ENCODE results near the gene MCM5.
A peak's percentile ranks its signal among the peaks of the same experiment; 100 is the strongest.
"Not testable (repeated sequence)": the region's sequence is repeated elsewhere in the genome, so short reads cannot be mapped to it uniquely, and the experiment has no call there.

The MCM5 gene

GRCh38 chr22:35399678-35400500 is at the start of gene MCM5:
Gene MCM5, plus strand, starts transcription at chr22:35400140. Its CDS starts 299 bp downstream, at chr22:35400439.
- Mint-ChIP-seq H3K4me3 (peak within 1 kb of the TSS; percentile 97), H3K9me3 (no peaks in the 10 kb centered on the region), H3K36me3 (peaks cover 12% of the 10 kb centered on the region), H3K4me1 (peaks cover 23% of the 10 kb centered on the region), H3K27ac (peak within 1 kb of the TSS; percentile 99), H3K27me3 (no peaks in the 10 kb centered on the region)
- peak; percentile 89 for ATAC-seq (ENCODE audit: low read depth)
- DNase-seq (ENCODE audit: low spot score in 2 of 2) = peak; percentile 86 to 97

DNA sequence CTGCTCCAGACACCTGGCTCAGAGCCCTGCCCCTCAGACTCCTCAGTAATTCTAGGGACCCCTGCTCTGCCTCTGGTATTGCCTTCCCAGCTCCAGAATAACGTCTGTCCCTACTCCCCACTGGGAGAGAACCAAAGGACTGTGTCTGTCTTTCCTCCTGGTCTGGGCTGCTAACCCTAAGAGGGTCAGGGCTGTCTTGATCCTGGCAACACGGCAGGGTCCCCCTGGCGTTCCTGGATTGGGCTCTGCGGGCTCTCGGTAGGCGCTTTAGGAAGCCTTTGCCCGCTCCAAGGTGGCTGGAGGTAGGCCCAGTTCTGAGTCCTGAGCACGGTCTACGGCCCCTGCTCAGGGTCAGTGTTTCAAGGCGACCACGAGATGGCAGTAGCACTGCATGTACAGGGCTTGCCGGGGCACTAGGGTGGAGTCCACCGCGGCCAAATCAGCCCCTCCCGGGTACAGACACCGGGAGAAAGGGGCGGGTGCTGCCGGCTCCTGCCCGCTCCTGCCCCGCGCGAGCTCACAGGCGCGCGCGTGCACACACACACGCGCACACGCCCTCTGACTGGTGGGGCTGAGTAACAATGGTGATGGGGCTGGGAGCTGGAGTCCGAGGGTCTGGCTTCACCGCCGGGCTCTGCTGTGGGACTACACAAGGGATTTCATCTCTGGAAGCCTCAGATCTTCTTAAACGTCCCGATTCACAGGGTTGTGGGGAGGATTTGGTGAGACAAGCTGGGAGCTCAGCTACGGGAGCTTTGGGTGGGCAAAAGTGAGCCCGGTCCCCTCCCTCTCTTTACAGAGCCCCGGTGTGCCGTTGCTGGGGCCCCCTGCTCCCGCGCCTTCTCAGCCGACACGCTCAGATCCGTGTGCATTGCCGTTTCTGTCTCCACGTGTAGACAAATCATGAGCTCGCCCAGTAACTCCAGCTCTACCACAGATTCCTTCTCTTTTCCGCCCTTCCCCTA is 49.1 kb upstream of the MCM5 start:
- DNase-seq (ENCODE audit: low spot score in 2 of 2) (peak; percentile 89), ATAC-seq (ENCODE audit: low read depth) (peak; percentile 72)
- Mint-ChIP-seq H3K27ac (peak overlapping the region; percentile 95), H3K4me3 (peak overlapping the region; percentile 79), H3K36me3 (peaks cover 1% of the 10 kb centered on the region), H3K9me3 (peaks cover 1% of the 10 kb centered on the region), H3K4me1 (peaks cover 33% of the 10 kb centered on the region), H3K27me3 (no peaks in the 10 kb centered on the region)

DNA sequence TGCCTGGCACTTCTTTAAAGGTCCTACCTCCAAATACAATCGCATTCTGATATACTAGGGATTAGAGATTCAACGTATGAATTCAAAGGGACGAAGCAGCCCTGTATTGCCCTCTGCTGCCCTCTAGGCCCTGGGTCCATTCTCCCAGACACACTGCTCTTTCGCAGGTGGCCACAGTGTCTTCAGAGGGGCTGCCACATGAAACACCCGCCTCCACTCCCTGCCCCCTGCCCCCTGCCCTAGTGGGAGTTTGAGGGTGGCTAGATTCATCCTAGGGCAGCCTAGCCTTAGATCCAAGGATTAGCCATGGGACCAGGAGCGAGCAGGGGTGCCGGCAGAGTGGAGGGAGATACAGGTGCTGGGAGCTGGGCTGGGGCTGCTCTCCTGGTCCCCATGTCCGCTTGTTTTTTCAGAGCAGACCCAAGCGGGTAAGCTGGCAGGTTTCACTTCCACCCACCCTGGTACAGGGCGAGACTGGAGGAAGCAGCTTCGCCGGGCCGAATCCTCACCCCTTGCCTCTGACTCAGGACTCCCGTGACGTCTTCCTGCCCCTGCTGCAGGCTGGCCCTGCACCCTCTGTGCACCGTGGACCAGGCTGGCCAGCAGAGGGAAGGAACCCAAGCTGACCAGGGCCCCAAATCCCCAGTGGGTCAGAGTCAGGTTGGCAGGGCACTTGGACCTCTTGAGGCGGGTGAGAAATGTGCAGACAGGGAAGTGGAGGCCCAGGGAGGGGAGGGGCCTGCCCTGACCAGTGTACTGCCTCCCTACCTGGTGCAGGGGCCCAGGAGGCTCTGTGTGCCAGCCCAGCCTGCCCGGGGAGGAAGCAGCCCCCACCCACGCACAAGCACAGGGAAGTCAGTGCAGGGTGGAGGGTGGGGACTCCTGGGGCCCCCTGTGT is 47.5 kb upstream of the MCM5 start:
- Mint-ChIP-seq H3K36me3 (no peaks in the 10 kb centered on the region), H3K27me3 (no peaks in the 10 kb centered on the region), H3K9me3 (peaks cover 1% of the 10 kb centered on the region), H3K4me1 (peaks cover 40% of the 10 kb centered on the region), H3K4me3 (peak overlapping the region; percentile 79), H3K27ac (peak overlapping the region; percentile 95)
- peak; percentile 77 to 78 for DNase-seq (ENCODE audit: low spot score in 2 of 2)
- ATAC-seq (ENCODE audit: low read depth) = peak; percentile 74

- Mint-ChIP-seq H3K27me3 (no peaks in the 10 kb centered on the region), H3K27ac (peak overlapping the region; percentile 95), H3K9me3 (peaks cover 1% of the 10 kb centered on the region), H3K36me3 (no peaks in the 10 kb centered on the region), H3K4me1 (peaks cover 40% of the 10 kb centered on the region), H3K4me3 (peak overlapping the region; percentile 79)
- no peak for DNase-seq (ENCODE audit: low spot score in 2 of 2)
- ATAC-seq (ENCODE audit: low read depth) = no peak
These were observed 46.6 kb upstream of the MCM5 start for GRCh38 chr22:35353318-35353717.

- no peaks in the 10 kb centered on the region for H3K27me3 Mint-ChIP-seq
- H3K4me1 Mint-ChIP-seq = peaks cover 40% of the 10 kb centered on the region
- DNase-seq (ENCODE audit: low spot score in 2 of 2) (no peak), ATAC-seq (ENCODE audit: low read depth) (no peak)
- H3K9me3 Mint-ChIP-seq = peaks cover 1% of the 10 kb centered on the region
- peak overlapping the region; percentile 95 for H3K27ac Mint-ChIP-seq
- H3K4me3 Mint-ChIP-seq = no peak overlapping the region
- no peaks in the 10 kb centered on the region for H3K36me3 Mint-ChIP-seq
These were observed 45.9 kb upstream of the MCM5 start for GRCh38 chr22:35354068-35354467.

GRCh38 chr22:35357883-35358621 is 41.9 kb upstream of the MCM5 start:
- Mint-ChIP-seq H3K4me1 (peaks cover 24% of the 10 kb centered on the region), H3K4me3 (no peak overlapping the region), H3K27ac (no peak overlapping the region), H3K27me3 (no peaks in the 10 kb centered on the region), H3K9me3 (peaks cover 1% of the 10 kb centered on the region), H3K36me3 (no peaks in the 10 kb centered on the region)
- no peak for ATAC-seq (ENCODE audit: low read depth)
- no peak for DNase-seq (ENCODE audit: low spot score in 2 of 2)

DNA sequence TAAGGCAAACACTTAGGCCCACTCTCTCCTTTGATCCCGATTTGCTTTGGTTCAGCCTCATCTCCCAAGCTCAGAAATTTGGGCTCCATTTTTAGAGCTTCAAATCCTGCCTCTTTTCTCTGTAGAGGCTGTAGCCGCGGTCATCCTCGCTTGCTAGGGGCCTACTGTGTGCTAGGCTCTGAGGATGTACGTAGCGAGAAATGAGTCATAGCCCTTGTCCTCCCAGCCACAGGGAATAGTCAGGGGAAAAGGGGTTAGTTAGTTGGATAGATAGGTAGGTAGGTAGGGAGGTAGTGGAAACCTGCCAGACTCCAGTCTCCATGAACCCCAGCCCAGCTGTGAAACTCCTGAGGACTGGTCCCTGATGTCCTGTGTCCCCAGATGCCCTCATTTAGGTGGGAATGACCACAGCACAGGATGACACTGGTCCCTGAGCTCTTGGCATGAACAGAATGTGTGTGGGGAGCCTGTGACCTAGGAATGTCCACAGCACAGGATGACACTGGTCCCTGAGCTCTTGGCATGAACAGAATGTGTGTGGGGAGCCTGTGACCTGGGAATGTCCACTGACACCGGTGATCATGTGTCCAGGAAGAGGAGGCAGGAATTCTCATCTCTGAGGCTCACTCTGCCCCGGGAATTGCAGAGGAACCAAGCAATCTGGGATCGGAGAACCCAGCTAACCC is 40.4 kb upstream of the MCM5 start:
- H3K27me3 Mint-ChIP-seq = no peaks in the 10 kb centered on the region
- peaks cover 1% of the 10 kb centered on the region for H3K9me3 Mint-ChIP-seq
- H3K4me1 Mint-ChIP-seq = peaks cover 21% of the 10 kb centered on the region
- DNase-seq (ENCODE audit: low spot score in 2 of 2) = no peak
- no peak for ATAC-seq (ENCODE audit: low read depth)
- H3K27ac Mint-ChIP-seq = peak overlapping the region; percentile 17
- H3K36me3 Mint-ChIP-seq = no peaks in the 10 kb centered on the region
- no peak overlapping the region for H3K4me3 Mint-ChIP-seq

DNA sequence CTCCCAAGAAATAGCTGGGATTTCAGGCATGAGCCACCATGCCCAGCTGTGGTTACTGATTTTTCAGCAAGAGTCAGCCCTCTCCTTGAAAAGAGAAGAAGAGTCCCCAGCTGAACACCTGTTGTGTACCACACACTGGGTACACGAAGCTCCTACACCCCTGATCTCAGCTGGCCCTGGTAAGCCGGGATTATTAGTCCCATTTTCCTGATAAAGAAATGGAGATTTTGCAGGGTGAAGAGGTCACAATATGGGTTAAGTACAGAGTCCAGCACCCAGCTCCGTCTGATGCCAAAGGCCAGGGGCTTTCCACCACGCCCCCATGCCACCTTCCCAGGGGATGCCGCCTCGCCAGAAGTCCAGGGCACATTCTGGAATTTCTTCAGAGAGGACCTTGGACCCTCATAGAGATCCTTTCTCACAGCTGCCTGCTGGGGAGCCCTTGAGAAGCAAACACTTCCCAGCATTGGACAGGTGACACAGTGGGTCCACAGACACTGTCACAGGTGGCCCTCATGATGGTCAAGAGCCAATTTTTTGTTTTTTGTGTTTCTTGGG is 38.9 kb upstream of the MCM5 start:
- Mint-ChIP-seq H3K27me3 (no peaks in the 10 kb centered on the region), H3K36me3 (no peaks in the 10 kb centered on the region), H3K9me3 (no peaks in the 10 kb centered on the region), H3K4me3 (no peak overlapping the region), H3K27ac (no peak overlapping the region), H3K4me1 (peaks cover 16% of the 10 kb centered on the region)
- DNase-seq (ENCODE audit: low spot score in 2 of 2) = no peak
- ATAC-seq (ENCODE audit: low read depth) = no peak

DNA sequence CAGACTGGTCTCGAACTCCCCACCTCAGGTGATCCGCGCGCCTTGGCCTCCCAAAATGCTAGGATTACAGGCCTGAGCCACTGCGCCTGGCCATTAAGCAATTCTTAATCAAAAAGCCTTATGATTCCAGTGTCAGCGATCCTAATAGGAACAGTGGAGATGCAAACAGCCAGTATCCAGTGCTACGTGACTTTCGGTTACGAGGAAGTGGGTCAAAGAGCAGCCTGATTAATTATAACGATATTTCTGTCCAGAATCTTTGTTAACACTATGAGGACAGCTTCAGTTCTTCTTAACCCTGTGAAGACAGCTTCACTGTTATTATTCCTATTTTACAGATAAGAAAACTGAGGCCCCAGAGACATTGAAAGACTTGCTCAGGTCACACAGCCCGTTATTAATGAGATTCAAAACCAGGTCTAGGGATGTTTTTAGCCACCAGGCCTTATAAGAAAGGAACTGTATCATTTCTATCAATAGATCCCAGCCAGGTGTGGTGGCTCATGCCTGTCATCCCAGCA is 36.3 kb upstream of the MCM5 start:
- Mint-ChIP-seq H3K9me3 (no peaks in the 10 kb centered on the region), H3K27me3 (no peaks in the 10 kb centered on the region), H3K36me3 (no peaks in the 10 kb centered on the region), H3K4me1 (peaks cover 17% of the 10 kb centered on the region), H3K4me3 (no peak overlapping the region), H3K27ac (no peak overlapping the region)
- ATAC-seq (ENCODE audit: low read depth) (no peak), DNase-seq (ENCODE audit: low spot score in 2 of 2) (no peak)

- H3K4me3 Mint-ChIP-seq; DNase-seq (ENCODE audit: low spot score in 2 of 2); H3K27me3 Mint-ChIP-seq; ATAC-seq (ENCODE audit: low read depth); H3K27ac Mint-ChIP-seq; H3K9me3 Mint-ChIP-seq; H3K36me3 Mint-ChIP-seq: not testable (repeated sequence)
- peaks cover 19% of the 10 kb centered on the region for H3K4me1 Mint-ChIP-seq
These were observed 35.7 kb upstream of the MCM5 start for GRCh38 chr22:35364230-35364629.

DNA sequence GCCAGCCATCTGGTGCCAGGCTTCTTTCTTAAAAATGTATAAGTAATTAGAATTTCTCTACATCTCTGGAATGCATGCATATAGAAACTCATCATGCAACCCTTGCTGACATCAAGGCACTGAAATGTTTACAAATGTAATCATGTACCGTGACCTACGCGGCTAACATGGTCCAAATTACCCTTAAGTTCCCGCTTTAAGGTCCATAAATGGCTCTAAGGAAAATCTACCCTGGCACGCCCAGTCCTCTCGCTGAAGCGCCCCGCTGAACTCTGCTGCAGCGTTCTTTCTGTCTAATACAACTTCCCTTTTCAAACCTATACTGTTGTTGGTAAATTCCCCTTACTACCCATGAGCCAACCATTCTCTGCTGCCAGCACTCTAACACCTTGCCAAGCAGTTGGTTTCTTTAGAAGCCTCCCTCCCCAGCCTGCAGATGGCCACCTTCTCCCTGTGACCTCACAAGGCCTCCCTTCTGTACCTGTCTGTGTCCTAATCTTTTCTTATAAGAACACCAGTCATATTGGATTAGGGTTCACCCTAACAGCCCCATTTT is 32.5 kb upstream of the MCM5 start:
- ATAC-seq (ENCODE audit: low read depth) (peak; percentile 90), DNase-seq (ENCODE audit: low spot score in 2 of 2) (peak; percentile 59 to 74)
- Mint-ChIP-seq H3K4me1 (peaks cover 17% of the 10 kb centered on the region), H3K27me3 (no peaks in the 10 kb centered on the region), H3K9me3 (no peaks in the 10 kb centered on the region), H3K4me3 (no peak overlapping the region), H3K27ac (peak overlapping the region; percentile 22), H3K36me3 (no peaks in the 10 kb centered on the region)

DNA sequence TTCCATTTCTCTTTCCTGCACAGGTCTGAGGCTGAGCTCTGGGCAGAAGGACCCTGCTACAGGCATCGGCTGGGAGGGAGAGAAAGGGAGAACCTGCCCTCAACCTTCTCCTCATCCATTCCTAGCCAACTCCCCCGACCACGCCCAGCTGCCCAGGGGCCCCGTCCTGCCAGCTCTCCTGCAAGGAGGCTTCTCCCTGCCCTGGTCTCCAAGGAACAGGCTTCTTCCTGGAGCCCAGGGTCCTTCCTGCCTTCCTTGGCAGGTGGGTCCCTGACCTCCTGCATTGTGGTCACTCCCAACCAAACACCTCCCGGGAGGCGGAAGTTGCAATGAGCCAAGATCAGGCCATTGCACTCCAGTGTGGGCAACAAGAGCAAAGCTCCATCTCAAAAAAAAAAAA is 31.6 kb upstream of the MCM5 start:
- no peak overlapping the region for H3K4me3 Mint-ChIP-seq
- H3K27ac Mint-ChIP-seq = no peak overlapping the region
- ATAC-seq (ENCODE audit: low read depth) (no peak), DNase-seq (ENCODE audit: low spot score in 2 of 2) (no peak)
- no peaks in the 10 kb centered on the region for H3K36me3 Mint-ChIP-seq
- H3K4me1 Mint-ChIP-seq = peaks cover 17% of the 10 kb centered on the region
- no peaks in the 10 kb centered on the region for H3K9me3 Mint-ChIP-seq
- no peaks in the 10 kb centered on the region for H3K27me3 Mint-ChIP-seq

All from memory B cell (primary cell).